HG02763 (cell line): ENCODE results near the gene CCDC85C.
"Not testable (repeated sequence)": the region's sequence is repeated elsewhere in the genome, so short reads cannot be mapped to it uniquely, and the experiment has no call there.

Experiments
- ATAC-seq: cut with Tn5 transposase; IDR thresholded peaks from one replicate; pipeline ENCODE4 v1.9.1; 2021; ENCODE audit warnings: mild to moderate bottlenecking, moderate library complexity; ENCODE audit not compliant: unreplicated experiment

The CCDC85C gene

GRCh38 chr14:99603471-99604277 lies at the start of gene CCDC85C:
Gene CCDC85C (minus strand): TSS chr14:99604207. CDS start chr14:99603959, 248 bp downstream.
- ATAC-seq: no peak

- ATAC-seq: no peak
Observed at GRCh38 chr14:99651953-99652746, 48.1 kb upstream of the CCDC85C start.

GRCh38 chr14:99650189-99650588 lies 46.2 kb upstream of the CCDC85C start:
- ATAC-seq: no peak

GRCh38 chr14:99649643-99650042 lies 45.6 kb upstream of the CCDC85C start:
- ATAC-seq: no peak

- ATAC-seq: no peak
Observed at GRCh38 chr14:99649219-99649618, 45.2 kb upstream of the CCDC85C start.

GRCh38 chr14:99648027-99648784 lies 44.2 kb upstream of the CCDC85C start:
- ATAC-seq: no peak

GRCh38 chr14:99647411-99647810 lies 43.4 kb upstream of the CCDC85C start:
- ATAC-seq: no peak

- ATAC-seq: no peak
Observed at GRCh38 chr14:99645545-99646505, 41.8 kb upstream of the CCDC85C start.

GRCh38 chr14:99644723-99645544 lies 40.9 kb upstream of the CCDC85C start, which contains the start of gene HHIPL1:
Gene HHIPL1 (plus strand): TSS chr14:99645129. CDS start chr14:99645208, 79 bp downstream.
- ATAC-seq: no peak

GRCh38 chr14:99644035-99644587 lies 40.1 kb upstream of the CCDC85C start:
- no peak for ATAC-seq

GRCh38 chr14:99643343-99643742 lies 39.3 kb upstream of the CCDC85C start:
- ATAC-seq: no peak

- ATAC-seq: not testable (repeated sequence)
Observed at GRCh38 chr14:99642771-99643170, 38.8 kb upstream of the CCDC85C start.

- no peak for ATAC-seq
Observed at GRCh38 chr14:99637624-99638023, 33.6 kb upstream of the CCDC85C start.

GRCh38 chr14:99636487-99636886 lies 32.5 kb upstream of the CCDC85C start:
- ATAC-seq: no peak

- no peak for ATAC-seq
Observed at GRCh38 chr14:99635116-99635515, 31.1 kb upstream of the CCDC85C start.

- ATAC-seq: no peak
Observed at GRCh38 chr14:99634443-99634842, 30.4 kb upstream of the CCDC85C start.

- no peak for ATAC-seq
Observed at GRCh38 chr14:99633918-99634317, 29.9 kb upstream of the CCDC85C start.

- no peak for ATAC-seq
Observed at GRCh38 chr14:99633141-99633540, 29.1 kb upstream of the CCDC85C start.
